ENCODE data around the gene TPX2. TPM values are rescaled to one million over a fixed set of nuclear protein-coding genes. Genes with fewer than 3 reads are reported as not detected.
A peak's percentile ranks its signal among the peaks of the same experiment; 100 is the strongest.

TPX2 gene
- total RNA-seq, 4 donors from 2014 or later = 0.21 to 2.7 (median 0.40) TPM

DNA sequence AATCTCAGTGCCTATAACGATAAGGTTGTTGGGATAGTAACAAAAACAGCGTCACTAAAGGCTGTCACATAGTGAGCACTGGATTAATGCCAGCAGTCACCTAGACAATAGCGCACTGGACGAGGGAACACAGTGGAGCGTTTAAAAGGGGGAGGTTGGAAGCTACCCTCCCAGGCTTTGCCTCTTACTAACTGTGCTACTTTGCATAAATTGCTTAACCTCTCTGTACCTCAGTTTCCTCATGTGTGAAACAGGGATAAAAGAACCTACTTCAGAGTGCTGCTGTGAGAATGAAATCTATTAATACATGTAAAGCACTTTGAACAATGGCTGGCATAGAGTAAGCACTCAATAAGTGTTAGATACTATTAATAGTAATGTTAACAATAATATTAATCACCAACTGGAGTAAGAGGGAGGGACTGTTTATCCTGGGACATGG is 27.0 kb upstream of the TPX2 start:
- peaks cover 0 to 26% (median 0%) of the 10 kb centered on the region in 3 donors for H3K36me3 ChIP-seq
- peak overlapping the region; percentile 90 to 100 (median 100) for H3K27ac ChIP-seq
- no peaks in the 10 kb centered on the region for H3K27me3 ChIP-seq
- H3K4me3 ChIP-seq = no peak overlapping the region
- peaks cover 5 to 93% (median 82%) of the 10 kb centered on the region in 4 donors for H3K4me1 ChIP-seq
- H3K9me3 ChIP-seq = no peaks in the 10 kb centered on the region
- DNase-seq (ENCODE audit: low spot score in 2 of 2) = peak in 1 of 2 donors; percentile 60
- TF ChIP-seq, protein P1, sequence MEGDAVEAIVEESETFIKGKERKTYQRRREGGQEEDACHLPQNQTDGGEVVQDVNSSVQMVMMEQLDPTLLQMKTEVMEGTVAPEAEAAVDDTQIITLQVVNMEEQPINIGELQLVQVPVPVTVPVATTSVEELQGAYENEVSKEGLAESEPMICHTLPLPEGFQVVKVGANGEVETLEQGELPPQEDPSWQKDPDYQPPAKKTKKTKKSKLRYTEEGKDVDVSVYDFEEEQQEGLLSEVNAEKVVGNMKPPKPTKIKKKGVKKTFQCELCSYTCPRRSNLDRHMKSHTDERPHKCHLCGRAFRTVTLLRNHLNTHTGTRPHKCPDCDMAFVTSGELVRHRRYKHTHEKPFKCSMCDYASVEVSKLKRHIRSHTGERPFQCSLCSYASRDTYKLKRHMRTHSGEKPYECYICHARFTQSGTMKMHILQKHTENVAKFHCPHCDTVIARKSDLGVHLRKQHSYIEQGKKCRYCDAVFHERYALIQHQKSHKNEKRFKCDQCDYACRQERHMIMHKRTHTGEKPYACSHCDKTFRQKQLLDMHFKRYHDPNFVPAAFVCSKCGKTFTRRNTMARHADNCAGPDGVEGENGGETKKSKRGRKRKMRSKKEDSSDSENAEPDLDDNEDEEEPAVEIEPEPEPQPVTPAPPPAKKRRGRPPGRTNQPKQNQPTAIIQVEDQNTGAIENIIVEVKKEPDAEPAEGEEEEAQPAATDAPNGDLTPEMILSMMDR (IDR thresholded peaks at IDR 0.05) = no peak
- TF ChIP-seq POLR2A (IDR thresholded peaks at IDR 0.05) = no peak
- TF ChIP-seq EP300 (IDR thresholded peaks at IDR 0.05) = no peak
- 26 to 29% methylated on average over 5 of the region's 5 CpGs for WGBS, 2 donors

DNA sequence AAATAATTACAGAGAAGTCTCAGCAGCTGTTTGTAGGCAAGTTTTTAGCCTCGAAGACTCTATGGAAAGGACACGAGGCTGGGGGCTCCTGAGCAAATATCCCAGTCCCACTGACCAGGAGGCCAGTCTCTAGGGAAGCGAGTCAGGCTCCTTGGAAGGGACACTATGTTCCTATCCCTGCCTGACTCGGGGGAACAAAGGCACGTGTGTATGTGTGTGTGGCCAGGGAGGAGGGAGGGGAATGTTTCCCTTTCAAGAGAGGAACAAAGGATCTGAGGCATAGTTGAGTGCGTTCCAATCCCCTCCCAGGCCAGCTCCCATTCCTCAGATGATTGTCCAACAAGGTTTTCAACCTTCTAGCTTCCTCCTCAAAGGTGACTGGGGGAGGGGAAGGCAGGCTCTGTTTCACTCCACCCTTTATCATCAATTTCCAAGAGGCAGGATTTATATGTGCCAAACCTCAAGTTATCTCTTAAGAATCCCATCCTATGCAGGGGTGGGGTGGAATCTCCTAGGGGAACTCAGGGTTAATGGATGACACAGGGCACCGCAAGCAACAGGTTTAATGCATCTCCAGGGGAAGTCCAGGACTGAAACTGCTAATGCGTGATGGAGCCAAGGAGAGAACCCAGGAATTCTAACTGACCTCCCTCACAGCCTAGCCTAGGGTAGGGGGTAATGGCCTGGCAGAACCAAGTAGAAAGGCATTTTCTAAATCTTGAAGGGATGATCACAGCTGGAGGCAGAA is 26.4 kb upstream of the TPX2 start:
- Histone ChIP-seq H3K36me3 (peaks cover 0 to 26% (median 0%) of the 10 kb centered on the region in 3 donors), H3K4me3 (peak overlapping the region; percentile 8 to 35 (median 25))
- DNase-seq (ENCODE audit: low spot score in 2 of 2) = peak; percentile 85 to 94

DNA sequence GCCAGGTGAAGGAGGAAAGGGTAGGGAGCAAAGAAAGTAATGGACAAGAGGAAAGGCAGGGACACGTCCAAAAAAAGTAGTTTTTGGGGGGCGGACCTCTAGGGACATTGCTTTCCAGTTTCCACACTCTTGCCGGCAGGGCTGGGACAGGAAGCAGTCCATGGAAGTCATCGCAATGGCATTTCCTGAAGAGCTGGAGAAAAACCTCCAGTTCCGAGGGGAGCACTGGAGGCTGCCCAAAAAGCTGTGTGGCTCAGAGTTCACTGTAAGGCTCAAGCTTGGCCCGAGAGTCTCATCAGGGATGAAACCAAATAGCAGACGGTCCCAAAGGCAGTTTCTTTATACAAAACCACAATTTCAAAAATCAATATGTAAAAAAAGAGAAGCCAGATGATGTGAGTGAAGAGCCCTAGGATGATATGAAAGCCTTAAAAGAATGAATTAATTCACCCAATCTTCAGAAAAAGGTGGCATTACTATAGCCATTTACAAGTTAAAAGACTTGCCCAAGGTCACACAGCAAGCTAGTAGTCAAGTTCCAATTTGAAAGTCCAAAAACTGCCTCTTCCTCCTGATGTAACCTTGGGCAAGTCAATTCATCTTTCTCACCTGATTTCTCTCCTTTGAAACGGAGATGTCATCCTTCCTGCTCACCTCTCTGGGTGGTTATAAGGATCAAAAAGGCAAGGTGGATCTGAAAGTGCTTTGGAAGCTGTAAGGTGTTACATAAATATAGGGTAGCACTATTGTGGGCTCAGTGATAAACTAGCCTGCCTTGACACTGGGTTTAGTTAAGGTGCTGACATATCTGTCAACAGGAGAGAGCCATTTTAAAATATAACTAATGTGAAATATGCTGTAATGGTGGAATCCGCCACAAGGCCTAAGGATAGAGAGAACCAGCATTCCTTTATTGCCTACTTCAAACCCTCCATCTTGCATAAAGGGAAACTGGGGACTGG is 25.5 kb upstream of the TPX2 start:
- Histone ChIP-seq H3K27me3 (no peaks in the 10 kb centered on the region), H3K9me3 (no peaks in the 10 kb centered on the region), H3K27ac (peak overlapping the region; percentile 90 to 100 (median 100)), H3K4me1 (peaks cover 5 to 97% (median 88%) of the 10 kb centered on the region in 4 donors), H3K4me3 (peak overlapping the region; percentile 8 to 35 (median 25)), H3K36me3 (peaks cover 0 to 25% (median 0%) of the 10 kb centered on the region in 3 donors)
- WGBS, 2 donors = 25 to 32% methylated on average over 9 of the region's 9 CpGs
- TF ChIP-seq, protein P1 (IDR thresholded peaks at IDR 0.05) = peak in 1 of 5 experiments; percentile 15
- peak in 1 of 2 donors; percentile 83 for TF ChIP-seq EP300 (IDR thresholded peaks at IDR 0.05)
- TF ChIP-seq POLR2A (IDR thresholded peaks at IDR 0.05) = peak in 1 of 2 donors; percentile 38
- DNase-seq (ENCODE audit: low spot score in 2 of 2) = peak; percentile 75 to 85

More for the DNA sequence above, 26.4 kb upstream of the TPX2 start:
- Histone ChIP-seq H3K4me1 (peaks cover 5 to 97% (median 88%) of the 10 kb centered on the region in 4 donors), H3K27ac (peak overlapping the region; percentile 90 to 100 (median 100)), H3K27me3 (no peaks in the 10 kb centered on the region), H3K9me3 (no peaks in the 10 kb centered on the region)
- 5 to 15% methylated on average over 8 of the region's 8 CpGs for WGBS, 2 donors
- TF ChIP-seq, protein P1 (IDR thresholded peaks at IDR 0.05) = no peak
- TF ChIP-seq EP300 (IDR thresholded peaks at IDR 0.05) (peak; percentile 100), POLR2A (IDR thresholded peaks at IDR 0.05) (peak in 1 of 2 donors; percentile 44)

- no peaks in the 10 kb centered on the region for H3K9me3 ChIP-seq
- no peak for DNase-seq (ENCODE audit: low spot score in 2 of 2)
- TF ChIP-seq POLR2A (IDR thresholded peaks at IDR 0.05) (no peak), EP300 (IDR thresholded peaks at IDR 0.05) (no peak)
- TF ChIP-seq, protein P1 (IDR thresholded peaks at IDR 0.05) = no peak
- whole genome bisulfite sequencing, 2 donors = 47 to 51% methylated on average over 3 of the region's 3 CpGs
- no peaks in the 10 kb centered on the region for H3K27me3 ChIP-seq
- H3K4me3 ChIP-seq = no peak overlapping the region
- peaks cover 5 to 99% (median 83%) of the 10 kb centered on the region in 4 donors for H3K4me1 ChIP-seq
- peak overlapping the region; percentile 98 to 100 (median 100) for H3K27ac ChIP-seq
- H3K36me3 ChIP-seq = peaks cover 0 to 38% (median 0%) of the 10 kb centered on the region in 3 donors
These were observed 23.3 kb upstream of the TPX2 start for GRCh38 chr20:31715766-31716165.
